ENCODE measurements around the gene ATF7IP. TPM values are rescaled to one million over a fixed set of nuclear protein-coding genes. Genes with fewer than 3 reads are reported as not detected.

The ATF7IP gene
- total and polyA plus RNA-seq, 2 donors (not counting 1 experiment from before 2014, with no cell fraction given): 28.1 to 208 TPM

GRCh38 chr12:14430394-14430986 is 65.0 kb downstream of the ATF7IP start:
- H3K36me3 ChIP-seq (replicated peaks in 1 of 2; ENCODE audit: control extremely low read depth in 1 of 2, control insufficient read depth in 1 of 2, extremely low read depth in 1 of 2, insufficient read depth in 2 of 2, low read length in 1 of 2): peaks cover 4 to 62% of the 10 kb centered on the region in 2 experiments
- no CpG with 5 or more reads among the region's 2 CpGs for WGBS (ENCODE audit: insufficient coverage)
- POLR2A ChIA-PET: no interaction called here

More at GRCh38 chr12:14430394-14430986, 65.0 kb downstream of the ATF7IP start:
- H3K4me3 ChIP-seq (ENCODE audit: control extremely low read depth in 1 of 5, extremely low read depth in 1 of 5, insufficient read depth in 1 of 5, low read depth in 2 of 5, low read length in 4 of 5): no peak overlapping the region
- TF ChIP-seq EZH2 (IDR thresholded peaks at IDR 0.05; ENCODE audit: borderline replicate concordance, insufficient read depth, low read depth, low read length, poor library complexity, severe bottlenecking) (no peak), CTCF (IDR thresholded peaks at IDR 0.05) (no peak)
- ATAC-seq (ENCODE audit: low read depth) (no peak), DNase-seq (no peak)
- H3K9ac ChIP-seq (ENCODE audit: low read length): no peak overlapping the region
- no peaks in the 10 kb centered on the region for H3K27me3 Mint-ChIP-seq
- no peak overlapping the region for H2AFZ ChIP-seq (ENCODE audit: insufficient read depth, low read depth, low read length, poor library complexity, severe bottlenecking)
- H3K9me3 ChIP-seq (ENCODE audit: control extremely low read depth in 1 of 3, control insufficient read depth in 2 of 3, insufficient read depth in 1 of 3, low read length in 2 of 3): peaks cover 4 to 5% (median 5%) of the 10 kb centered on the region in 3 donors
- peaks cover 100% of the 10 kb centered on the region for H3K79me2 ChIP-seq (ENCODE audit: control insufficient read depth, insufficient read depth, low read length)
- H3K9me3 Mint-ChIP-seq (ENCODE audit: insufficient read depth): peaks cover 6% of the 10 kb centered on the region
- CTCF ChIA-PET: no interaction called here
- no peak overlapping the region for H3K4me2 ChIP-seq (replicated peaks; ENCODE audit: low read depth, low read length, poor library complexity, severe bottlenecking)
- peak overlapping the region; percentile 0 for H3K4me3 Mint-ChIP-seq
- H3K4me1 Mint-ChIP-seq: peaks cover 47% of the 10 kb centered on the region
- H3K4me1 ChIP-seq (ENCODE audit: control insufficient read depth in 2 of 2, insufficient read depth in 2 of 2, low read length in 2 of 2): peaks cover 0 to 18% of the 10 kb centered on the region in 2 donors
- H3K27ac ChIP-seq (ENCODE audit: low read length in 2 of 2): peak overlapping the region in 1 of 2 donors; percentile 50
- intact Hi-C loops (cut with micrococcal nuclease): loop anchor here (5.0 kb wide), 1 partner anchor 42 kb away; no protein-coding TSS in a partner anchor
- no peaks in the 10 kb centered on the region for H3K27me3 ChIP-seq (replicated peaks in 1 of 4; ENCODE audit: control extremely low read depth in 1 of 4, control insufficient read depth in 3 of 4, insufficient read depth in 4 of 4, low read length in 3 of 4)
- H3K27ac Mint-ChIP-seq: no peak overlapping the region
- peaks cover 47% of the 10 kb centered on the region for H4K20me1 ChIP-seq (ENCODE audit: control insufficient read depth, insufficient read depth, low read length, poor library complexity, severe bottlenecking)
